GM19238 (cell line): ENCODE measurements around the gene CENPS.
A peak's percentile ranks its signal among the peaks of the same experiment; 100 is the strongest.
"Not testable (repeated sequence)": the region's sequence is repeated elsewhere in the genome, so short reads cannot be mapped to it uniquely, and the experiment has no call there.

ENCODE experiments used
- DNase-seq: peaks from one replicate; pipeline ENCODE4 v3.0.0; 2011; ENCODE audit warnings: low spot score; ENCODE audit not compliant: insufficient read length

CENPS gene

GRCh38 chr1:10430216-10431069, at the start of gene CENPS:
TSS of gene CENPS (plus strand) at chr1:10430433. CDS start at chr1:10430518, 85 bp downstream.
- peak; percentile 96 for DNase-seq

DNA sequence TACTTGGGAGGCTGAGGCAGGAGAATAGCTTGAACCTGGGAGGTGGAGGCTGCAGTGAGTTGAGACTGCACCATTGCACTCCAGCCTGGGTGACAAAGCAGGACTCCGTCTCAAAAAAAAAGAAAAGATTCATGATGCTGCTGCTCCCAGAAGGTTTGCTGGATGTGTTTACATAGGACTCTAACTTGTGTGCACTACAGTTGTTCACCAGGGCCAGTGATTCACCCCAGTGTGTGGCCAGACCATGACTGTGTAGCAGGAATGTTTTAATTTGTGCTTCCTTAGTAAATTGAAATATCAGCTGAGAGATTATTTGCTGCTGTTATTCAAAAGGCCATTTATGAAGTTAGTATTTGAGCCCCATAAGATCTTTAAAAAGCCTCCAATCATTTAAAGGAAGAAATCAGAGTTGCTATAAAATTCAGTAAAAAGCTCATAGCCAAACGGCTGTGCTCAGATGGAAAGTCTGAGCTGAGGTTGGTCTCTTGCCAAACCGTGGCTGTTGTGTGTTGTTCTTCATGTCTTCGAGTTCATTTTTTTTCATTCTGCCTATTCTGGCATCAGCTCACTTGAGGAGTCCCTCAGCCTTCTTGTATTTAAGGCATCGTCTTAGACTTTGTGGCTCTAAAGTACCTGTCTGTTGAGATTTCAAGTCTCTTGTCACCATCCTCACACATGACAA, 49.5 kb upstream of the CENPS start:
- DNase-seq: no peak

DNA sequence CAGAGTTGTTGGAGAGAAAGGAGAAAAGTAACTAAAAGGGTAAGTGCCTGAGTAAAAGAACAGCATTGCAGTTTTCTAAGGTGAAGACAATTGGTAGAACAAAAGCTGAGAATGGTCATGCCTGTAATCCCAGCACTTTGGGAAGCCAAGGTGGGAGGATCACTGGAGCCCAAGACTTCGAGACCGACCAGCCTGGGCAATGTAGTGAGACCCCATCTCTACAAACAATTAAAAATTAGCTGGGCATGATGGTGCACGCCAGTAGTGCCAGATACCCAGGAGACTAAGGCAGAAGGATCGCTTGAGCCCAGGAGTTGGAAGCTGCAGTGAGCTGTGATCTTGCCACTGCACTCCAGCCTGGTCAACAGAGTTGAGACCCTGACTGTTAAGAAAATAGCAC, 46.6 kb upstream of the CENPS start:
- DNase-seq: no peak

DNA sequence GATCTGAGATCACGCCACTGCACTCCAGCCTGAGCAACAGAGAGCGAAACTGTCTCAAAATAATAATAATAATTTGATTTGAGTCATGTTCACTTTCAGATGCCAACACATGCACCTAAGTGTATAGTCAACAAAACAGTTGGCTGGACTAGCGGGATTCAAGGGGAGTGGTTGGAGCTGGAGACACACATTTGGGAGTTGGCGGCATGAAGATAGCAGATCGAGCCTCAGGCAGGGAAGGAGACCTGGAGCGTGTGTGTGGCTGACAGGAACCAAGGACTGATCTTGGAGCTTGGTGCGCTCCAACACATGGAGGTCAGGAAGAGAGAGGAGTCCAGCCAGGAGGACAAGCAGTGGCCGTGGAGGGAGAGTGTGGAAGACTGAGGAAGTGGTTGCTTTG, 46.0 kb upstream of the CENPS start:
- no peak for DNase-seq

GRCh38 chr1:10386761-10387676, 43.2 kb upstream of the CENPS start:
- no peak for DNase-seq

DNA sequence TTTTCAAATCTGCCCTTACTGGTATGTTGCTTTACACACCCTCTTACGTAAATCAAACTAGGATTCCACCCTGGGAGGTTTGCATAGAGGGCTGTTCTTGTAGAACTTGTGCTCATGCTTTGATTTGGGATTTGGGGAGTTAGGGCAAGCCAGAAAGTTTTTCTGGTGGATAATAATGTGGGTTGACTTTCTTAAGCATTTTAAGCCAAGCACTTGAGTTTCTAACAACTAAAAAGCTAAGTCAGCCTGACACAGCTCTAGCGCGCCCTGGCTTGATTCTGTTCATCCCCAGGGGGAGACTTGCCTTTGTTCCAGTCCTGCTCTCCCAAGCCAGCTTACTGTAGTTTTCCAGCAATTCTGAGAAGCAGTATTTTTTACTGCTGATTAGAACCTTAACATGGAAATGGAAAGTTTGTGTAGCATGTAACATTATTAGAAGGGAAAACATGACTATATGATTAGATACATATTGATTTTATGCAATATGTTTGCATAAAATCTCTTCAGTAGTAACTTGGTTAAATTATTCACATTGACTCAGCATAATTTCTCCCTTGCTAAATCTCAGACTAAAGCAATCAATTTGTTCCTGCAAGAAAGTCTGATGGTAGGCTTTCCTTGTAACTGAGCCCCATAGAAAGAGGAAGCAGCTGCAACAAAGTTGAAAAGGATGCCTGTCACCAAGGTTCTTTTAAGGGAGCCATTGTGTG, 42.4 kb upstream of the CENPS start:
- DNase-seq: no peak

GRCh38 chr1:10388387-10388715, 41.9 kb upstream of the CENPS start:
- no peak for DNase-seq

DNA sequence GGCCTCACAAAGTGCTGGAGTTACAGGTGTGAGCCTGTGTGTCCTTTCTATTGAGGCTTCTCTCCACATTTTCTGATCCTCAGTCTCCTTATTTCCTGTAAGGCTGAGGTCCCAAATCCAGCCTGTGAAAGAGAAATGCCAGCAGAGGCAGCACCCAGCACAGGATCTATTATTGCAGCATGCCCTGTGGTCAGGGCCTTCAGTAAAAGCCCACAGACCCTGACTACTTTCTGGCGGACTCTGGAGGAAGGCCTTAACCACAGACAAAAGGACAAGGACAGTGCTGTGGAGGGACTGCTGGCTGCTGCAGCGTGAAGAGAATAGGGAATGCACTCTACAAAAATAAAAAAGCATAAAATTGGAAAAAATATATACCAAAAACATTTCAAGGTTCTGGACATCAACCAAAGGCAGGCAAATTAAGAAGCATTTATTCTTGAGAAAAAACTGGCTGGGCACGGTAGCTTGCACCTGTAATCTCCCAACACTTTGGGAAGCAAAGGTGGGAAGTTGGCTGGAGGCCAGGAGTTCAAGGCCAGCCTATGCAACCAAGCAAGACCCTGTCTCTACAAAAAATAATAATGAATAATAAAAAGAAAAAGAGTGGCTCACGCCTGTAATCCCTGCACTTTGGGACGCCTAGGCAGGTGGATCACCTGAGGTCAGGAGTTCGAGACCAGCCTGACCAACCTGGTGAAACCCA, 40.8 kb upstream of the CENPS start:
- DNase-seq: no peak

DNA sequence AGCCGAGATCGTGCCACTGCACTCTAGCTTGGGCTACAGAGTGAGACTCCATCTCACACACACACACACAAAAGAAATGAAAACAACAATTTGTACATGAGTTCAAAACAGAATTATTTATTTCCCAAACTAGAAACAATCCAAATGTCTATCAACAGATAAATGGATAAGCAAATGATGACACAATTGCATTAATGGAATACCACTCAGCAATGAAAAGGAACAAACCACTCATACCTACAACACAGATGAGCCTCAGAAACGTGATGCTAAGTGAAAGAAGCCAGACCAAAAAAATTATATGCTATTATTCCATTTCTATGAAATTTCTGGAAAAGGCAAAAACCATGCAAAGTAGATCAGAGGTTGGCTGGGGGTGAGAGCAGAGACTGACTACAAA, 33.4 kb upstream of the CENPS start:
- no peak for DNase-seq

DNA sequence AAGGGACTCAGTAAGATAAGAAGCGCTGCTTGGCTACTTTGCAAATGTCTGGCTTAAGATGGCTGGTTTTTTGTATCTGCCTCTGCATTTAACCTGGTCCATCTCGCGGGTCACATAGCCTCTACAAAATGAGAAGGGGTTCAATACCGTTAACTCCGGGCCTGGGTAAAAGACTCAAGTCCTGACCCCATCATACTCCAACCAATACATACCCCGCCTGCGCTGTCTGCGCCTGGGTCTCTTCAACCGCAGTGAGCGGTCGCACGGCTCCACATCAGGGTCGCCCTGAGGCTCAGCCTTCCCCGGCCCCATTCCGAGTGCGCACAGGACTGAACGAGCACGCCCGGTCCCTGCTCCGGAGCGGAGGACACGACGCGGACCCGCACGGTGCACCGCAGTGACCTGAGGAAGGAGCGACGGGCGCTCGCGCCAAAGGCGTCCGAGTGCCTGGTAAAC, 31.9 kb upstream of the CENPS start:
- no peak for DNase-seq

- peak; percentile 99 for DNase-seq
Observed at GRCh38 chr1:10398734-10399443, 31.3 kb upstream of the CENPS start, which contains the start of gene PGD. TSS of gene PGD (plus strand) at chr1:10399064. CDS start at chr1:10399118, 54 bp downstream.

DNA sequence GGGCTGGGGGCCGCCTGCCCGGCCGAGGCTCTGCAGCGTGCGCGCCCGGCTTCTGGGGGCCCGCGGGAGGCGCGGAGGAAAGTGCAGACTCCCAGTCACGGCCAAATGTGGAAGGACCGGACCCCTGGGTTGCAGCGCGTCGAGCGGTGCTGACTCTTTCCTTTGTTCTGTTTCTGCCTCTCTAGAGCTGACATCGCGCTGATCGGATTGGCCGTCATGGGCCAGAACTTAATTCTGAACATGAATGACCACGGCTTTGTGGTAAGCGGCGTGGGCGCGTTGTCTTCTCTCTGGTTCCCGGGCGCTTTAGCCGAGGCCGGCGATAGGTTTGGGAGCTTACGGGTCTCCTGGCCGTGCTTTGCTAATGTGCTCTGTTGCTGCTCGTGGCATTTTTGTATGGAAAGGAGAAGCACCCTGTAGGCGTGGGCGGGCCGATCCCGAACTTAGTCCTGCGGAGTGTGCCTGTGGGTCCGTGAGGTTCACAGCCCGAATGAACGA, 30.7 kb upstream of the CENPS start:
- DNase-seq: peak; percentile 47

GRCh38 chr1:10400013-10400412, 30.2 kb upstream of the CENPS start:
- no peak for DNase-seq

GRCh38 chr1:10401281-10401680, 29.0 kb upstream of the CENPS start:
- no peak for DNase-seq

DNA sequence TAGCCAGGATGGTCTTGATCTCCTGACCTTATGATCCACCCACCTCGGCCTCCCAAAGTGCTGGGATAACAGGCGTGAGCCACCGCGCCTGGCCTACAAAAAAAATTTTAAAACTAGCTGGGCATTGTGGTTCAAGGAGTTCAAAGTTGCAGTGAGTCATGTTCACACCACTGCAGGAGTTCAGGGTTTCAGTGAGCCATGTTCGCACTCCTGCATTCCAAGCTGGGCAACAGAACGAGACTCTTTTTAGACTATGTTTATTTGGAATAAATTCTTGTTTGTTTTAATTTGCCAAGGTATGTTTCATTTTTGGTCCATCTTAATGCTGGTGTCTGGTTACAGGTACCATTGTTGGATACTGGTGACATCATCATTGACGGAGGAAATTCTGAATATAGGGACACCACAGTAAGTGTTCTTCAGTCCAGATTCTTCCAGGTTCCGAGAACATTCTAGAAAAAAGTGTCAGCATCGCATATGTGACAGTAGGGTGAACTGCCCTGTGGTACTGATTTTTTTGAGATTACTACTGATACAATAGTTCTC, 27.4 kb upstream of the CENPS start:
- no peak for DNase-seq

DNA sequence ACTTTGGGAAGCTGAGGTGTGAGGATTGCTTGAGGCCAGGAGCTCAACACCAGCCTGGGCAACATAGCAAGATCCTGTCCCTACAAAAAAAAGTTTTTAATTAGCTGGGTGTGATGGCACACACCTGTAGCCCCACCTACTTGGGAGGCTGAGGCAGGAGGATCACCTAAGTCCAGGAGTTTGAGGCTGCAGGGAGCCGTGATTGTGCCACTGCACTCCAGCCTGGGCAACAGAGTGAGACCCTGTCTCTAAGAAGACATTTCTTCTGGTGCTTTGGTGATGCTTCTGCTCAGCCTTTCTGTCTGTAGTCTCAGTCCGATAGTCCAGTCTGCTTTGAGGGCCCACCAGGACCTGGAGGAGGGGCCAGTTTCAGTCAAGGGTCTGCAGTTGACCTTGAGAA, 23.0 kb upstream of the CENPS start:
- no peak for DNase-seq

DNA sequence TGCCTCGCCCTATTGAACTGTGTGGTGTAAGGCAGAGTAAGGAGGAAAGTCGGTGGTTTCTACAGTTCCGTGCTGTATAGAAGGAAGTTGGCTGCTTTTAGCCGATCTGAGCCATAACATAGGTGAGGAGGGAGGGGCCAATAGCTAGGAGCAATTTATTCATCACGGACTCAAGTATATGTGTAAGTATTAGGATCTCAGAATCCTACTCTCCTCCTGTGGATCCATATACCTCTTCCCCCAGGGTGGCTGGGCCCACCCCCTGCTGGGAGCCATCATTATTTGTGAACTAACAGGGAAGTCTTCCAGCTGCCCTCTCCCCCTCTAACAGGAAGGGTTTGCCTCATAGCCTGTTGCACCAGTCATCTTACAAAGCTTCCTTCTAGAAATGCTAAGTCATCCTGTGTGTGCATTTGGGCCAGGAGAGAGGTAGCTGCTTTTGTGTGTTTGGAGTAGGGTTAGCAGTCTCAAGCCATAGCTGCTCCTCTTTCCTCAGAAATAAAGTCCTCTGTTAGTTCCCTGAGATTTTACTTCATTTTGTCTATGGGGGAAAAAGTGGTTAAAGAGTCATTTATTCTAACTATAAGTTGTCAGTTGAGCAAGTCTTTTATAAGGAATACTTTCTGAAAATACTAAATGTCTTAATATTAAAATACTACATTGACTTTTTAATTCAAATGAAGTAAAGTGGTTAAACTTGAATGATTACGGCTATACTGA, 14.9 kb upstream of the CENPS start:
- DNase-seq: no peak

DNA sequence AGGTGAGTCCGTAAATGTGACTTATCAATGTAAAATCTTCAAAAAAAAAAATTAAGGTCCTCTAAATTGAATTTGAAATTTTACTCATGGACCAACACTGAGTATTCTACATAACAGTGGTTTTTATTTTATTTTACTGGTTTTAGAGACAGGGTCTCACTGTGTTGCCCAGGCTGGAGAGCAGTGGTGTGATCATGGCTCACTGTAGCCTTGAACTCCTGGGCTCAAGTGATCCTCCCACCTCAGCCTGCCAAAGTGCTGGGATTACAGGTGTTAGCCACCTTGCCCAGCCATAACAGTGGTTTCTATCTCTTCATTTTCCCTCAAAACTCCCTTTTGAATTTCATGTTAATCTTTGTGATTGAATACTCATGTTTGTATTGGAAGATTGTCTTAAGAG, 14.3 kb upstream of the CENPS start:
- DNase-seq: not testable (repeated sequence)

DNA sequence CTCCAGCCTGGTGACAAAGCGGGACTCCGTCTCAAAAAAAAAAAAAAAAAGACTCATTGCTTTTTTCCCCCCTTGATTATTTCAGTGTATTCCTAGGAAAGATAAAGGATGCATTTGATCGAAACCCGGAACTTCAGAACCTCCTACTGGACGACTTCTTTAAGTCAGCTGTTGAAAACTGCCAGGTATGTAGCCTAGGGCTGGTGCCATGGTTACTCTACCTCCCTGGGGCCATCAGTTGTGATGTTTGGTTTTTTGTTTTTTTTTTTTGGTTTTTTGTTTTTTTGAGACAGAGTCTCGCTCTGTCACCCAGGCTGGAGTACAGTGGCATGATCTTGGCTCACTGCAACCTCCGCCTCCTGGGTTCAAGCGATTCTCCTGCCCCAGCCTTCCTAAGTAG, 11.5 kb upstream of the CENPS start:
- not testable (repeated sequence) for DNase-seq
